CD1c-positive myeloid dendritic cell (primary cell): ENCODE measurements around the gene TMBIM4.

Experiments used
- DNase-seq: peaks from one replicate; pipeline ENCODE4 v3.0.0-alpha.2; 2016; ENCODE audit errors: extremely low spot score

TMBIM4 gene

DNA sequence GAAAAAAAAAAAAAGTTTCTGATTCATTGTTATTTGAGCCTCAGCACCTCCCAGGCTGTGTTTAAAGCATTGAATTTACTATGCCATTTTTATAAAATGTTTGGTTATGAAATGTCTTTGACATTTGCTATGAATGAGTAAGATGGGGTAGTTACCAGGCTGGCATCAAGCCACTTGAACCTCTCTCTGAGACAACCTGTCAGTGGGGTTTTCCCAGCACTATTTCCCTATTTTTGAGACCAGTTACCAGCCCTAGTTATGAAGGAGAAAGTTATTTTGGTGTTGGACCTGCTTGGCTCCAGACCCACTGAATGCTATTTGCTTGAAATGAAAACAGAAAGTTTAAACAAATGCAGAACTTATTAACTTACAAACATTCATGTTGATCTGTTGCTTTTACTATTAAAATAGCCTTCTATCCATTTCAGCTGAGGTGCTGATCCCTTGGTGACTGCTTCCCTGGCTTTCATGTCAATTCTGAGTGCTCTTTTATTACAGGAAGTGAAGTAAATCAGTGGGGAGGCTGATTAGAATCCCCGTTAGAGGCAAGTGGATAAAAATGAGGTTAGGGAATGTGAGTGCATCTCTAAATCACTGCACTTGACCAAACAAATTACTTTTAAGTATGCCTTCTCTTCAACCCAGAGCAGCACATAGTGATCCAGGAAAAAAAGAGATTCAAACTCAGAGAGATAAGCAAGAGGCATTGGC is 77.1 kb downstream of the TMBIM4 start:
- peak; percentile 72 for DNase-seq

DNA sequence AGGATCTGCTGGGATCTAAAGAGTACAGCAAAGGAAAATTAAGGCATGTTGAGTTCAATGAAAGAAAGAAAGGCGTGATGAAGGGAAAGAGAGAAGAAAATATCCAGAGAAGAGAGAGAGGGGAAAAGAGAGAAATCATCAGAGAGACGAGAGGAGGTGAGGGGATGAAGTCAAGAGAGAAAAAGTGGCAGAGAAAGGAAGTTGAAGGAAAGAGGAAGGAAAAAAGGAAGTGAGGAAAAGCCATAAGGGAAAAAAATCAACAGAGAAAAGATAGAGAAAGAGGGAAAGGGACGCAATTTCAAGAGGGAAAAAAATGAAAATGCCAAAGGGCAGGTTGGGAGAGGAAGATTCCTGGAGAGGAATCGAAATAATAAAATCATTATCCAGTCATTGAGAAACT is 79.6 kb downstream of the TMBIM4 start:
- no peak for DNase-seq

- DNase-seq, result peak; percentile 66
Measured at GRCh38 chr12:66087365-66087943, 82.3 kb downstream of the TMBIM4 start.

DNA sequence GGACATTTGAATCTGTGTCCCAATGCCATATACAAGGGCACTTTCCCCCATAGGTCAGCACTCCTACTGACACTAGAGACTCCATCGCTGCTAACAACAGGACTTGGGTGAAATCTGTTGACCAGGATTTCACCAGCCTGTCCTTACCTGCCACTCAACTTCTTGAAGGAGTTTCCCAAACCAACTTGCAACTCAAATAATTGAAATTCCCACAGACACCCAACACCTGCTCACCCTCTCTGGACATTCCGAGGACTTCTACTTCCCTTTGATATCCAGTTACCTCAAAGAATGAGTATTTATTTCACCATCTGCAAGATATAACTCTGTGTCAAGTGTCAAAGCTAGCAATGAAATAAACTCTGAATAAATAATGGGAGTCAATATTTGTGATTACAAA is 83.8 kb downstream of the TMBIM4 start:
- DNase-seq, result no peak
